Right ventricle myocardium superior (tissue), 1 donor: Measurements from ENCODE around the gene RAB3C. TPM values are rescaled to one million over a fixed set of nuclear protein-coding genes. Genes with fewer than 3 reads are reported as not detected.

Experiments used
- ATAC-seq: fragments of 200-7000 bp; cut with Tn5 transposase; one replicate; pipeline ENCODE4 v1.9.1; 2020; ENCODE audit warnings: mild to moderate bottlenecking; ENCODE audit not compliant: poor library complexity
- DNase-seq: peaks from one replicate; pipeline ENCODE4 v3.0.0-alpha.2; 2020
- intact Hi-C: fragments of 100-400 bp; cut with DNase I; formaldehyde crosslinking; loops from one replicate; pipeline ENCODE4 v1.11.2; 2022
- total RNA-seq: library from RNA; stranded (reverse); fragmentation: NEBNext Ultra II Directional; extraction: Animal tissue kit (Norgen Biotek cat#: 25700); gene quantifications from one replicate; pipeline ENCODE4 v1.2.1, GENCODE V29; 2021
- donor health status: DM: no; HTN: yes; CAD: no; lungs with severe emphysema.

Gene RAB3C
- total RNA-seq, 1 donor from 2014 or later = 0.83 TPM

- DNase-seq (no peak), ATAC-seq (no peak)
- intact Hi-C loops = no loop called here
These were observed 253.5 kb downstream of the RAB3C start for GRCh38 chr5:58836351-58836750.

GRCh38 chr5:58838729-58839128, 255.9 kb downstream of the RAB3C start:
- no peak for ATAC-seq
- DNase-seq = no peak
- intact Hi-C loops = no loop called here

- DNase-seq (no peak), ATAC-seq (no peak)
- intact Hi-C loops = no loop called here
These were observed 260.0 kb downstream of the RAB3C start for GRCh38 chr5:58842852-58843251.

- no peak for DNase-seq
- ATAC-seq = no peak
- intact Hi-C loops = no loop called here
These were observed 261.5 kb downstream of the RAB3C start for GRCh38 chr5:58844395-58844794.

- DNase-seq = no peak
- ATAC-seq = no peak
- intact Hi-C loops = no loop called here
These were observed 264.2 kb downstream of the RAB3C start for GRCh38 chr5:58847041-58847440.

GRCh38 chr5:58849223-58849622, 266.3 kb downstream of the RAB3C start:
- DNase-seq = no peak
- ATAC-seq = no peak
- intact Hi-C loops = no loop called here

GRCh38 chr5:58849921-58850667, 267.2 kb downstream of the RAB3C start:
- DNase-seq (no peak), ATAC-seq (peak; percentile 52)
- intact Hi-C loops = loop anchor here (5.0 kb wide), 1 partner anchor 353 kb away; no protein-coding TSS in a partner anchor

GRCh38 chr5:58851153-58851552, 268.3 kb downstream of the RAB3C start:
- ATAC-seq (no peak), DNase-seq (no peak)
- intact Hi-C loops = loop anchor here (5.0 kb wide), 1 partner anchor 354 kb away; no protein-coding TSS in a partner anchor

GRCh38 chr5:58851571-58851970, 268.7 kb downstream of the RAB3C start:
- intact Hi-C loops = loop anchor here (5.0 kb wide), 1 partner anchor 354 kb away; no protein-coding TSS in a partner anchor
- no peak for ATAC-seq
- no peak for DNase-seq

- intact Hi-C loops = loop anchor here (5.0 kb wide), 1 partner anchor 355 kb away; no protein-coding TSS in a partner anchor
- ATAC-seq = no peak
These were observed 269.7 kb downstream of the RAB3C start for GRCh38 chr5:58852566-58852965.

GRCh38 chr5:58854441-58854840, 271.6 kb downstream of the RAB3C start:
- intact Hi-C loops = loop anchor here (5.0 kb wide), 1 partner anchor 357 kb away; no protein-coding TSS in a partner anchor
- DNase-seq (no peak), ATAC-seq (no peak)

More at GRCh38 chr5:58852566-58852965, 269.7 kb downstream of the RAB3C start:
- no peak for DNase-seq

- intact Hi-C loops = no loop called here
- ATAC-seq = no peak
- no peak for DNase-seq
These were observed 273.2 kb downstream of the RAB3C start for GRCh38 chr5:58855851-58856739.

GRCh38 chr5:58857609-58858008, 274.7 kb downstream of the RAB3C start:
- ATAC-seq = no peak
- intact Hi-C loops = no loop called here
- no peak for DNase-seq

- DNase-seq = no peak
- intact Hi-C loops = no loop called here
- ATAC-seq = no peak
These were observed 277.8 kb downstream of the RAB3C start for GRCh38 chr5:58860680-58861079.

- ATAC-seq (no peak), DNase-seq (no peak)
- intact Hi-C loops = no loop called here
These were observed 286.1 kb downstream of the RAB3C start for GRCh38 chr5:58868931-58869330.

GRCh38 chr5:58871648-58872242, 288.9 kb downstream of the RAB3C start:
- no peak for ATAC-seq
- intact Hi-C loops = no loop called here
- no peak for DNase-seq

GRCh38 chr5:58872670-58873273, 289.9 kb downstream of the RAB3C start:
- DNase-seq (no peak), ATAC-seq (no peak)
- intact Hi-C loops = no loop called here

GRCh38 chr5:58875599-58875998, 292.7 kb downstream of the RAB3C start:
- intact Hi-C loops = no loop called here
- DNase-seq (no peak), ATAC-seq (no peak)

GRCh38 chr5:58885260-58885659, 302.4 kb downstream of the RAB3C start:
- ATAC-seq (no peak), DNase-seq (no peak)
- intact Hi-C loops = loop anchor here (10.0 kb wide), 1 partner anchor 490 kb away; no protein-coding TSS in a partner anchor
